H9 (cell line): ENCODE measurements around the gene KCNMA1. TPM values are rescaled to one million over a fixed set of nuclear protein-coding genes. Genes with fewer than 3 reads are reported as not detected.

Source experiments
- DNase-seq: peaks from one replicate; pipeline ENCODE4 v3.0.0-alpha.2; 2017
- H2AFZ ChIP-seq: one replicate; pipeline ENCODE4 v1.6.1; 2013; ENCODE audit warnings: mild to moderate bottlenecking, low read length, control low read depth, moderate library complexity
- H2AK5ac ChIP-seq: 2 replicates; pipeline ENCODE4 v1.6.1; 2013; ENCODE audit warnings: low read length, control low read depth, mixed read lengths; ENCODE audit not compliant: insufficient read length
- H2BK120ac ChIP-seq: one replicate; pipeline ENCODE4 v1.6.1; 2013; ENCODE audit warnings: low read depth, mild to moderate bottlenecking, low read length, control low read depth, inconsistent platforms; ENCODE audit not compliant: poor library complexity, severe bottlenecking
- H2BK12ac ChIP-seq: 2 replicates; pipeline ENCODE4 v1.6.1; 2013; ENCODE audit warnings: low read length, control low read depth, mixed read lengths, low read depth; ENCODE audit not compliant: insufficient read length
- H2BK15ac ChIP-seq: 2 replicates; pipeline ENCODE4 v1.6.1; 2013; ENCODE audit warnings: low read depth, low read length, control low read depth
- H2BK20ac ChIP-seq: one replicate; pipeline ENCODE4 v1.6.1; 2013; ENCODE audit warnings: low read depth, mild to moderate bottlenecking, low read length, control low read depth, inconsistent platforms; ENCODE audit not compliant: poor library complexity, severe bottlenecking
- H2BK5ac ChIP-seq: 2 replicates; pipeline ENCODE4 v1.6.1; 2013; ENCODE audit warnings: low read length, control low read depth, mixed read lengths; ENCODE audit not compliant: insufficient read length
- H3K14ac ChIP-seq: 2 replicates; pipeline ENCODE4 v1.6.1; 2013; ENCODE audit warnings: low read length, control low read depth; ENCODE audit not compliant: insufficient read depth
- H3K18ac ChIP-seq: 2 replicates; pipeline ENCODE4 v1.6.1; 2013; ENCODE audit warnings: low read depth, mild to moderate bottlenecking, mixed read lengths, low read length, control low read depth; ENCODE audit not compliant: insufficient read length
- H3K23ac ChIP-seq: 2 replicates; pipeline ENCODE4 v1.6.1; 2013; ENCODE audit warnings: low read length, control low read depth, mixed read lengths, low read depth; ENCODE audit not compliant: insufficient read length
- H3K23me2 ChIP-seq: 2 replicates; pipeline ENCODE4 v1.6.1; 2013; ENCODE audit warnings: low read depth, mild to moderate bottlenecking, mixed read lengths, low read length, control low read depth; ENCODE audit not compliant: insufficient read length, poor library complexity, severe bottlenecking
- H3K27ac ChIP-seq: 2 replicates; pipeline ENCODE4 v1.5.1; 2013; ENCODE audit warnings: low read length, control low read depth, mixed read lengths, low read depth; ENCODE audit not compliant: insufficient read length
- H3K27me3 ChIP-seq: 2 replicates; pipeline ENCODE4 v1.6.1; 2013; ENCODE audit warnings: low read length, control low read depth, inconsistent platforms; ENCODE audit not compliant: insufficient read depth
- H3K4ac ChIP-seq: 2 replicates; pipeline ENCODE4 v1.6.1; 2013; ENCODE audit warnings: low read depth, mild to moderate bottlenecking, control low read depth, inconsistent platforms, low read length, moderate library complexity
- H3K4me1 ChIP-seq: 2 replicates; pipeline ENCODE4 v1.6.1; 2013; ENCODE audit warnings: low read length, control low read depth, inconsistent platforms; ENCODE audit not compliant: insufficient read depth
- H3K4me2 ChIP-seq: 2 replicates; pipeline ENCODE4 v1.6.1; 2013; ENCODE audit warnings: low read length, control low read depth, mixed read lengths; ENCODE audit not compliant: insufficient read length, insufficient read depth
- H3K56ac ChIP-seq: 2 replicates; pipeline ENCODE4 v1.6.1; 2013; ENCODE audit warnings: low read depth, mild to moderate bottlenecking, mixed read lengths, low read length, control low read depth; ENCODE audit not compliant: insufficient read length
- H3K79me1 ChIP-seq: 2 replicates; pipeline ENCODE4 v1.6.1; 2013; ENCODE audit warnings: low read depth, mild to moderate bottlenecking, moderate library complexity, low read length, control low read depth, inconsistent platforms; ENCODE audit not compliant: insufficient read depth, poor library complexity, severe bottlenecking
- H3K79me2 ChIP-seq: 2 replicates; pipeline ENCODE4 v1.6.1; 2013; ENCODE audit warnings: low read length, control low read depth, inconsistent platforms; ENCODE audit not compliant: insufficient read depth
- H3K9ac ChIP-seq: 2 replicates; pipeline ENCODE4 v1.6.1; 2013; ENCODE audit warnings: low read length, control low read depth, mixed read lengths; ENCODE audit not compliant: insufficient read length; ENCODE audit errors: extremely low read depth
- H3K9me3 ChIP-seq: one replicate; pipeline ENCODE4 v1.6.1; 2013; ENCODE audit warnings: low read depth, low read length, inconsistent platforms; ENCODE audit not compliant: control insufficient read depth
- H3T11ph ChIP-seq: one replicate; pipeline ENCODE4 v1.6.1; 2013; ENCODE audit warnings: mild to moderate bottlenecking, low read length, control low read depth, inconsistent platforms
- H4K20me1 ChIP-seq: one replicate; pipeline ENCODE4 v1.6.1; 2013; ENCODE audit not compliant: control insufficient read depth, insufficient read length, insufficient read depth
- H4K5ac ChIP-seq: 2 replicates; pipeline ENCODE4 v1.6.1; 2013; ENCODE audit warnings: low read depth, mild to moderate bottlenecking, mixed read lengths, low read length, control low read depth; ENCODE audit not compliant: insufficient read length
- H4K8ac ChIP-seq: replicated peaks from 2 replicates; pipeline ENCODE4 v1.6.1; 2013; ENCODE audit warnings: low read length, control low read depth, mixed read lengths, low read depth; ENCODE audit not compliant: insufficient read length
- H4K91ac ChIP-seq: 2 replicates; pipeline ENCODE4 v1.6.1; 2013; ENCODE audit warnings: low read depth, mild to moderate bottlenecking, moderate library complexity, mixed read lengths, low read length, control low read depth; ENCODE audit not compliant: insufficient read length
- H3K27ac Mint-ChIP-seq, 3 experiments: 2 replicates in 2 of 3; 3 replicates in 1 of 3; pipeline ENCODE4 v1.8.0; 2020 to 2021; ENCODE audit warnings: mixed read lengths in 3 of 3, mild to moderate bottlenecking in 1 of 3, moderate library complexity in 1 of 3
- H3K27me3 Mint-ChIP-seq: 2 replicates; pipeline ENCODE4 v1.8.0; 2021; ENCODE audit warnings: low read depth, mild to moderate bottlenecking, moderate library complexity, mixed read lengths
- H3K36me3 Mint-ChIP-seq, 3 experiments: 2 replicates in 2 of 3; 3 replicates in 1 of 3; pipeline ENCODE4 v1.8.0; 2020 to 2021; ENCODE audit warnings: low read depth in 3 of 3, mixed read lengths in 3 of 3; ENCODE audit not compliant: insufficient read depth in 1 of 3
- H3K4me1 Mint-ChIP-seq, 2 experiments: 2 replicates each; pipeline ENCODE4 v1.8.0; 2020; ENCODE audit warnings: mixed read lengths in 2 of 2
- H3K4me3 Mint-ChIP-seq, 2 experiments: 2 replicates in 1 of 2; 3 replicates in 1 of 2; pipeline ENCODE4 v1.8.0; 2020 to 2021; ENCODE audit warnings: mild to moderate bottlenecking in 2 of 2, mixed read lengths in 2 of 2, moderate library complexity in 1 of 2
- H3K9me3 Mint-ChIP-seq, 2 experiments: 2 replicates in 1 of 2; 3 replicates in 1 of 2; pipeline ENCODE4 v1.8.0; 2020; ENCODE audit warnings: mild to moderate bottlenecking in 2 of 2, mixed read lengths in 2 of 2, moderate library complexity in 1 of 2
- CTCF ChIP-seq: fragments of 200-600 bp; sonication (generic); conservative IDR thresholded peaks from 3 replicates; pipeline ENCODE4 v1.8.0; 2021; ENCODE audit warnings: antibody characterized with exemption, mild to moderate bottlenecking
- WGBS: extraction: QIAGEN DNeasy Blood & Tissue Kit; methylation state at CpG from one replicate; pipeline ENCODE4 v1.1.7; 2013; ENCODE audit warnings: missing lambda C conversion rate, low lambda C conversion rate, mixed read lengths; ENCODE audit not compliant: insufficient read length; ENCODE audit errors: extremely low coverage; 5-methylcytosine and 5-hydroxymethylcytosine counted together
- total RNA-seq: library from RNA; stranded (reverse); gene quantifications from 2 replicates; pipeline ENCODE4 v1.2.1, GENCODE V29; 2021

KCNMA1 gene
- total RNA-seq, 1 experiment from 2014 or later = 2.0 TPM

GRCh38 chr10:77501152-77501845 lies 136.3 kb downstream of the KCNMA1 start:
- Histone ChIP-seq H2BK5ac (no peak overlapping the region), H4K5ac (no peak overlapping the region), H3K9ac (no peak overlapping the region), H3K27me3 (no peaks in the 10 kb centered on the region), H3K27ac (no peak overlapping the region), H3K23me2 (no peaks in the 10 kb centered on the region), H2BK12ac (no peak overlapping the region), H3K56ac (no peak overlapping the region), H3K14ac (no peak overlapping the region), H3K4ac (no peak overlapping the region), H3K4me2 (no peak overlapping the region), H2BK20ac (no peak overlapping the region), H4K91ac (no peak overlapping the region), H4K8ac (no peak overlapping the region), H2AFZ (no peak overlapping the region), H4K20me1 (no peaks in the 10 kb centered on the region), H3K79me2 (no peaks in the 10 kb centered on the region), H2BK120ac (no peak overlapping the region), H2AK5ac (no peak overlapping the region), H3K79me1 (no peaks in the 10 kb centered on the region), H3K4me1 (no peaks in the 10 kb centered on the region), H3K18ac (no peak overlapping the region), H3K23ac (no peak overlapping the region), H3T11ph (no peak overlapping the region), H3K9me3 (no peaks in the 10 kb centered on the region), H2BK15ac (no peak overlapping the region)
- peaks cover 11 to 16% of the 10 kb centered on the region in 2 experiments for H3K4me1 Mint-ChIP-seq
- H3K9me3 Mint-ChIP-seq = no peaks in the 10 kb centered on the region
- TF ChIP-seq CTCF = no peak
- peaks cover 1% of the 10 kb centered on the region; the same call in 1 of the 2 replicates for H3K27me3 Mint-ChIP-seq
- WGBS = no CpG with 5 or more reads among the region's 7 CpGs
- no peak for DNase-seq
- no peak overlapping the region for H3K4me3 Mint-ChIP-seq
- H3K36me3 Mint-ChIP-seq = no peaks in the 10 kb centered on the region
- 0 out of 7 replicates have a peak overlapping the region, but pooled peaks of 1 of the 3 experiments have one; percentile 30 for H3K27ac Mint-ChIP-seq
